H1 (cell line): ENCODE data around the gene MRPL54. TPM values are rescaled to one million over a fixed set of nuclear protein-coding genes. Genes with fewer than 3 reads are reported as not detected.

Source experiments
- CTCF ChIA-PET: fragments of 300-600 bp; sonication (Branson Sonifier 250); formaldehyde crosslinking; loops from one replicate; lab custom pipeline; 2021; ENCODE audit not compliant: partially characterized antibody; lab: Charles Lee
- POLR2A ChIA-PET: fragments of 300-600 bp; sonication (Branson Sonifier 250); formaldehyde crosslinking; loops from one replicate; lab custom pipeline; 2021; ENCODE audit warnings: inconsistent platforms; ENCODE audit not compliant: partially characterized antibody; lab: Charles Lee
- DNase-seq, 2 experiments: peaks; one replicate each; pipeline versions ENCODE4 v3.0.0 to v3.0.0-alpha.2; 2010 to 2022; ENCODE audit warnings: low spot score in 2 of 2, low read depth in 1 of 2, mixed read lengths in 1 of 2
- FAIRE-seq: peaks from 2 replicates; lab custom pipeline; 2011; peaks lifted over from hg19 to GRCh38; lab: Jason Lieb, UNC
- H2AFZ ChIP-seq: 2 replicates; pipeline ENCODE4 v1.8.1; 2012; ENCODE audit warnings: low read length, inconsistent platforms
- H2AK5ac ChIP-seq: 2 replicates; pipeline ENCODE4 v1.6.1; 2013; ENCODE audit warnings: low read depth, low read length
- H2BK120ac ChIP-seq: replicated peaks from 2 replicates; pipeline ENCODE3; 2013; ENCODE audit warnings: low read depth, low read length, inconsistent platforms
- H2BK12ac ChIP-seq: 2 replicates; pipeline ENCODE4 v1.6.1; 2013; ENCODE audit warnings: low read depth, low read length
- H2BK15ac ChIP-seq: 2 replicates; pipeline ENCODE4 v1.6.1; 2013; ENCODE audit warnings: low read length
- H2BK20ac ChIP-seq: 2 replicates; pipeline ENCODE4 v1.6.1; 2013; ENCODE audit warnings: low read length
- H2BK5ac ChIP-seq: 2 replicates; pipeline ENCODE4 v1.6.1; 2013; ENCODE audit warnings: low read depth, low read length
- H3K14ac ChIP-seq: 2 replicates; pipeline ENCODE4 v1.6.1; 2013; ENCODE audit warnings: inconsistent platforms; ENCODE audit not compliant: insufficient read length
- H3K18ac ChIP-seq: 2 replicates; pipeline ENCODE4 v1.6.1; 2013; ENCODE audit warnings: low read length; ENCODE audit errors: extremely low read depth
- H3K23ac ChIP-seq: 2 replicates; pipeline ENCODE4 v1.6.1; 2013; ENCODE audit warnings: inconsistent platforms; ENCODE audit not compliant: insufficient read length
- H3K23me2 ChIP-seq: 2 replicates; pipeline ENCODE4 v1.6.1; 2013; ENCODE audit warnings: low read depth, low read length
- H3K27ac ChIP-seq: 2 replicates; pipeline ENCODE4 v1.6.1; 2011; ENCODE audit warnings: low read depth, low read length, inconsistent platforms
- H3K27me3 ChIP-seq, 4 experiments: replicated peaks in 1 of 4; 1 replicate in 1 of 4; 2 replicates in 3 of 4; pipeline versions ENCODE4 v1.6.1 to v1.8.1; 2011 to 2013; ENCODE audit warnings: low read length in 3 of 4, mild to moderate bottlenecking in 3 of 4, inconsistent platforms in 2 of 4, mixed read lengths in 2 of 4, moderate library complexity in 1 of 4; ENCODE audit not compliant: control insufficient read depth in 3 of 4, insufficient read depth in 3 of 4; ENCODE audit errors: extremely low read depth in 1 of 4
- H3K36me3 ChIP-seq, 4 experiments: 2 replicates each; pipeline versions ENCODE4 v1.6.1 to v1.8.1; 2011 to 2013; ENCODE audit warnings: mild to moderate bottlenecking in 4 of 4, low read length in 3 of 4, moderate library complexity in 2 of 4, control low read depth in 1 of 4, inconsistent platforms in 1 of 4; ENCODE audit not compliant: insufficient read depth in 4 of 4, control insufficient read depth in 2 of 4
- H3K4ac ChIP-seq: replicated peaks from 2 replicates; pipeline ENCODE3; 2013; ENCODE audit warnings: low read length, low read depth, mixed read lengths, inconsistent platforms; ENCODE audit not compliant: insufficient read length
- H3K4me1 ChIP-seq, 4 experiments: replicated peaks in 1 of 4; 1 replicate in 1 of 4; 2 replicates in 3 of 4; pipeline versions ENCODE4 v1.6.1 to v1.8.1; 2011 to 2013; ENCODE audit warnings: low read length in 3 of 4, inconsistent platforms in 2 of 4, mixed read lengths in 1 of 4; ENCODE audit not compliant: insufficient read depth in 4 of 4, control insufficient read depth in 3 of 4
- H3K4me2 ChIP-seq, 2 experiments: 2 replicates each; pipeline versions ENCODE4 v1.6.1 to v1.8.1; 2011 to 2013; ENCODE audit warnings: low read depth in 2 of 2, low read length in 2 of 2, control low read depth in 1 of 2, inconsistent platforms in 1 of 2, mild to moderate bottlenecking in 1 of 2; ENCODE audit not compliant: insufficient read depth in 1 of 2
- H3K4me3 ChIP-seq, 4 experiments: fragments of 200-600, 300-600 bp in 1 of 4; sonication (generic), shearing (Covaris generic), sonication (Bioruptor Twin) in 1 of 4; 2 replicates each; pipeline versions ENCODE4 v1.5.1 to v1.8.1; 2011 to 2016; ENCODE audit warnings: low read length in 4 of 4, low read depth in 3 of 4, control low read depth in 2 of 4, inconsistent platforms in 2 of 4, mild to moderate bottlenecking in 2 of 4, mixed read lengths in 1 of 4, moderate library complexity in 1 of 4; ENCODE audit not compliant: insufficient read depth in 2 of 4; ENCODE audit errors: extremely low read depth in 1 of 4
- H3K56ac ChIP-seq: replicated peaks from 2 replicates; pipeline ENCODE3; 2013; ENCODE audit warnings: low read depth, mild to moderate bottlenecking, mixed read lengths, low read length, inconsistent platforms; ENCODE audit not compliant: insufficient read length
- H3K79me1 ChIP-seq: 2 replicates; pipeline ENCODE4 v1.6.1; 2013; ENCODE audit warnings: low read depth, low read length, control low read depth
- H3K79me2 ChIP-seq, 2 experiments: 2 replicates each; pipeline versions ENCODE4 v1.6.1 to v1.8.1; 2012 to 2013; ENCODE audit warnings: low read length in 2 of 2, mild to moderate bottlenecking in 2 of 2, inconsistent platforms in 1 of 2; ENCODE audit not compliant: insufficient read depth in 2 of 2, control insufficient read depth in 1 of 2
- H3K9ac ChIP-seq, 4 experiments: replicated peaks in 1 of 4; 1 replicate in 1 of 4; 2 replicates in 3 of 4; pipeline versions ENCODE4 v1.6.1 to v1.8.1; 2011 to 2013; ENCODE audit warnings: low read depth in 3 of 4, low read length in 3 of 4, control low read depth in 2 of 4, mild to moderate bottlenecking in 2 of 4, moderate library complexity in 2 of 4, inconsistent platforms in 1 of 4; ENCODE audit errors: extremely low read depth in 1 of 4
- H3K9me3 ChIP-seq, 2 experiments: 2 replicates each; pipeline versions ENCODE4 v1.6.1 to v1.8.1; 2012 to 2013; ENCODE audit warnings: mild to moderate bottlenecking in 2 of 2, moderate library complexity in 2 of 2, control low read depth in 1 of 2, inconsistent platforms in 1 of 2, low read depth in 1 of 2, low read length in 1 of 2, mixed read lengths in 1 of 2; ENCODE audit not compliant: insufficient read depth in 2 of 2
- H4K20me1 ChIP-seq, 2 experiments: replicated peaks in 1 of 2; 2 replicates each; pipeline versions ENCODE3 to v1.8.1; 2011 to 2013; ENCODE audit warnings: inconsistent platforms in 2 of 2, low read length in 2 of 2, mild to moderate bottlenecking in 1 of 2; ENCODE audit not compliant: insufficient read depth in 2 of 2, control insufficient read depth in 1 of 2
- H4K5ac ChIP-seq: 2 replicates; pipeline ENCODE4 v1.6.1; 2013; ENCODE audit warnings: low read length, low read depth, mixed read lengths, inconsistent platforms; ENCODE audit not compliant: insufficient read length
- H4K8ac ChIP-seq: 2 replicates; pipeline ENCODE4 v1.8.0; 2013; ENCODE audit warnings: mild to moderate bottlenecking, moderate library complexity, low read length, inconsistent platforms; ENCODE audit not compliant: insufficient read depth; ENCODE audit errors: extremely low read depth
- H4K91ac ChIP-seq: replicated peaks from 2 replicates; pipeline ENCODE3; 2013; ENCODE audit warnings: low read length, mixed read lengths, inconsistent platforms; ENCODE audit not compliant: insufficient read length
- BCL11A ChIP-seq, 2 experiments: IDR thresholded peaks; one replicate each; pipeline ENCODE4 v1.6.1; 2011; ENCODE audit warnings: low read depth in 2 of 2, low read length in 2 of 2, mild to moderate bottlenecking in 2 of 2
- BRCA1 ChIP-seq: IDR thresholded peaks from 2 replicates; pipeline ENCODE4 v1.6.1; 2012; ENCODE audit warnings: low read depth, low read length, improper control_type of control experiment
- CBX8 ChIP-seq: fragments of 300-800, 300-1000 bp; sonication (generic); IDR thresholded peaks from 2 replicates; pipeline ENCODE4 v1.7.1; 2016; ENCODE audit warnings: low read depth, low read length, borderline replicate concordance
- CHD1 ChIP-seq: IDR thresholded peaks from 2 replicates; pipeline ENCODE4 v1.6.1; 2012; ENCODE audit warnings: low read depth, low read length, improper control_type of control experiment
- CTBP2 ChIP-seq: IDR thresholded peaks from 2 replicates; pipeline ENCODE4 v1.7.0; 2011; ENCODE audit warnings: borderline replicate concordance, mild to moderate bottlenecking, moderate library complexity, mixed read lengths, low read length; ENCODE audit not compliant: insufficient read depth, insufficient read length
- FOSL1 ChIP-seq: IDR thresholded peaks from 2 replicates; pipeline ENCODE4 v1.6.1; 2011; ENCODE audit warnings: mild to moderate bottlenecking, low read depth, low read length, moderate library complexity; ENCODE audit not compliant: insufficient read depth
- JUND ChIP-seq: IDR thresholded peaks from 2 replicates; pipeline ENCODE4 v1.6.1; 2011; ENCODE audit warnings: mild to moderate bottlenecking, improper control_type of control experiment, low read length
- SIRT6 ChIP-seq: IDR thresholded peaks from one replicate; pipeline ENCODE4 v1.7.1; 2012; ENCODE audit warnings: low read length, inconsistent platforms
- SP2 ChIP-seq: IDR thresholded peaks from 2 replicates; pipeline ENCODE4 v1.6.1; 2012; ENCODE audit warnings: mild to moderate bottlenecking, low read length, inconsistent platforms
- SP4 ChIP-seq: IDR thresholded peaks from 2 replicates; pipeline ENCODE4 v1.6.1; 2012; ENCODE audit warnings: low read length, inconsistent platforms
- SRF ChIP-seq: IDR thresholded peaks from 2 replicates; pipeline ENCODE4 v1.6.1; 2011; ENCODE audit warnings: mild to moderate bottlenecking, low read depth, low read length, moderate library complexity
- TAF7 ChIP-seq: optimal IDR thresholded peaks from 2 replicates; pipeline ENCODE3; 2011; ENCODE audit warnings: low read depth, mild to moderate bottlenecking, inconsistent platforms, low read length, moderate library complexity, borderline replicate concordance
- TEAD4 ChIP-seq: IDR thresholded peaks from 2 replicates; pipeline ENCODE4 v1.6.1; 2012; ENCODE audit warnings: low read depth, low read length, inconsistent platforms, mixed read lengths
- WGBS, 2 experiments: shearing (Covaris generic) in 1 of 2; methylation state at CpG; one replicate each; pipeline versions ENCODE4 v1.1.6 to v1.1.7; 2013 to 2015; ENCODE audit warnings: low lambda C conversion rate in 2 of 2, mixed read lengths in 2 of 2, inconsistent platforms in 1 of 2, low coverage in 1 of 2, missing lambda C conversion rate in 1 of 2; ENCODE audit not compliant: insufficient replicate concordance in 2 of 2, insufficient coverage in 1 of 2, insufficient read length in 1 of 2; ENCODE audit errors: extremely low coverage in 1 of 2, missing lambda C conversion rate in 1 of 2; 5-methylcytosine and 5-hydroxymethylcytosine counted together
- polyA plus RNA-seq, 7 experiments: library from polyadenylated mRNA; depleted of rRNA in 3 of 7; stranded (reverse) in 5 of 7; unstranded in 2 of 7; fragments of >200 nt in 5 of 7; fragments of 200-250 nt in 2 of 7; gene quantifications; 1 replicate in 5 of 7; 2 replicates in 1 of 7; 4 replicates in 1 of 7; pipeline versions ENCODE4 v1.2.1 to v1.2.3, GENCODE V29; 2011 to 2013; ENCODE audit warnings: missing spikeins in 2 of 7, mixed read lengths in 2 of 7
- total RNA-seq: library from RNA; stranded (reverse); fragmentation: NEBNext Ultra II Directional; extraction: Animal tissue kit (Norgen Biotek cat#: 25700); gene quantifications from 2 replicates; pipeline ENCODE4 v1.2.1, GENCODE V29; 2021
- TF ChIP-seq, protein P1 (sequence below): IDR thresholded peaks from 2 replicates; pipeline ENCODE4 v1.6.1; 2012; ENCODE audit warnings: inconsistent platforms

Gene MRPL54
- total and polyA plus RNA-seq, 2 of the 8 experiments (the other 6 are each of a cell fraction or from before 2014, with no cell fraction given), result 63.8 to 72.8 TPM

DNA sequence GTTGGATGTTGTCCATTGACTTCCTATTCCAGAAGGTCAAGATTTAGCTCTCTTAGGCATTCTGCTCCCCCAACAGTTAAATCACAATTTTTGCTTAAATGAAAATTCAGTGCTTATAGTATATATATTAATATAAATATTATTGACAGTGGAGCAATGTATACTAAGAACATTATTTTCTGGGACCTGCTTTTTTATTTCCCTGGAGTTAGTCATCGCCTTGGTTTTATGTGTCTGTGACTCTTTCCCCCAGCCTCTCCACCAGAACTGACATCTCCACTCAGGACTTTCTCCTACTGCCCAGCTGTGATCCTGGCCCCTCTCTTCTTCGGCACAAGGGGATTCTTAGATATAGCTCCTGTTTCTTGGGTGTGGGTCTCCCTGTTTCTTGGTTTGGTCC, 33.9 kb downstream of the MRPL54 start:
- H2BK20ac ChIP-seq, result no peak overlapping the region
- H3K4me3 ChIP-seq, result no peak overlapping the region
- H3K27ac ChIP-seq, result no peak overlapping the region
- no peak overlapping the region for H2BK12ac ChIP-seq
- H3K79me1 ChIP-seq, result no peaks in the 10 kb centered on the region
- no peak overlapping the region for H3K23ac ChIP-seq
- no peak overlapping the region for H2AK5ac ChIP-seq
- peaks cover 3% of the 10 kb centered on the region; the same call in 1 of the 2 replicates for H3K23me2 ChIP-seq
- H3K56ac ChIP-seq, result no peak overlapping the region
- POLR2A ChIA-PET, result interaction anchor here (0.9 to 1.8 kb wide), 3 partner anchors 26 to 189 kb away, joined by 3 to 7 read pairs (median 3); partner anchors contain the start of gene EEF2
- H3K27me3 ChIP-seq, result peaks cover 0 to 6% (median 4%) of the 10 kb centered on the region in 4 experiments; a peak in 5 of 7 replicates
- no peak overlapping the region for H2BK5ac ChIP-seq
- H3K4me2 ChIP-seq, result no peak overlapping the region
- H3K4ac ChIP-seq, result no peak overlapping the region
- no peak for FAIRE-seq
- H3K36me3 ChIP-seq, result no peaks in the 10 kb centered on the region
- no peak overlapping the region for H4K8ac ChIP-seq
- H4K5ac ChIP-seq, result no peak overlapping the region
- no peak overlapping the region for H3K9ac ChIP-seq
- CTCF ChIA-PET, result interaction anchor here (1.0 to 2.6 kb wide), 6 partner anchors 13 to 108 kb away, joined by 3 to 13 read pairs (median 4); no protein-coding TSS in a partner anchor
- no peak overlapping the region for H2AFZ ChIP-seq
- peaks cover 4 to 6% of the 10 kb centered on the region in 2 experiments; a peak in 2 of 4 replicates for H3K9me3 ChIP-seq
- H3K4me1 ChIP-seq, result no peaks in the 10 kb centered on the region
- H2BK15ac ChIP-seq, result no peak overlapping the region
- no peak overlapping the region for H3K14ac ChIP-seq
- DNase-seq, result no peak
- H4K20me1 ChIP-seq, result no peaks in the 10 kb centered on the region
- no peaks in the 10 kb centered on the region for H3K79me2 ChIP-seq
- no peak overlapping the region for H2BK120ac ChIP-seq
- no peak overlapping the region for H3K18ac ChIP-seq
- no peak overlapping the region for H4K91ac ChIP-seq
- 74% methylated on average over 2 of the region's 2 CpGs; no CpG with 5 or more reads in 1 of the 2 experiments for WGBS, 2 experiments
- no peak for TF ChIP-seq BRCA1
- TF ChIP-seq TEAD4, result no peak
- no peak for TF ChIP-seq CHD1
- TF ChIP-seq CTBP2, result no peak
- TF ChIP-seq SP2, result no peak
- no peak for TF ChIP-seq SIRT6
- TF ChIP-seq SP4, result no peak
- no peak for TF ChIP-seq CBX8
- TF ChIP-seq SRF, result no peak
- no peak for TF ChIP-seq BCL11A (IDR thresholded peaks at IDR 0.05; ENCODE audit: low read depth in 2 of 2, low read length in 2 of 2)
- TF ChIP-seq TAF7, result no peak
- no peak for TF ChIP-seq FOSL1
- TF ChIP-seq, protein P1, sequence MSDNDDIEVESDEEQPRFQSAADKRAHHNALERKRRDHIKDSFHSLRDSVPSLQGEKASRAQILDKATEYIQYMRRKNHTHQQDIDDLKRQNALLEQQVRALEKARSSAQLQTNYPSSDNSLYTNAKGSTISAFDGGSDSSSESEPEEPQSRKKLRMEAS, result no peak
- TF ChIP-seq JUND, result no peak
